VCaP (cell line): Measurements from ENCODE around the gene ZNF365.

Source experiments
- H3K27ac ChIP-seq: fragments of 450-650 bp; 2 replicates; pipeline ENCODE4 v1.5.1; 2017
- TF ChIP-seq, protein P1 (sequence below): fragments of 450-650 bp; conservative IDR thresholded peaks from 2 replicates; pipeline ENCODE4 v1.5.1; 2017; ENCODE audit warnings: mild to moderate bottlenecking, moderate library complexity

Gene ZNF365

GRCh38 chr10:62373995-62374861 lies at the start of gene ZNF365:
Gene ZNF365, plus strand, starts transcription at chr10:62374369. Its CDS starts 1,825 bp downstream, at chr10:62376194.
- H3K27ac ChIP-seq = 0 out of 2 replicates have a peak within 1 kb of the TSS, but pooled peaks have one; percentile 3

DNA sequence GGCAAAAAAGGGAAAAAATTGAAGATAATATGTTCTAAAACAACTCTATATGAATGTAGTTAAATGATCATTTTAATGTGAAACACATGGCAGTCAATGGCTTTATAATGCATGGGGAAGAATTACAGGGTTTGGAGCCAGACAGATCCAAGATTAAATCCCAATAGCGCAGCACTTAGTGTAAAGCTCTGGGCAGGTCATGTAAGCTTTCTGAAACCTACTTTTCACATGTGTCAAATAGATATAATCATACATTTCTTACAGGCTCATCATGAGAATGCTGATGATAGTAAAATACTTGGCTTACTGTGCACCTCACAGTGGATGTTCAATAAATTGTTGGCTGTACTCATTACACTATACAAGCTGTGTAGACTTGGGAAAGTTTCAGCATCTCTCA lies 48.0 kb upstream of the ZNF365 start:
- TF ChIP-seq, protein P1, sequence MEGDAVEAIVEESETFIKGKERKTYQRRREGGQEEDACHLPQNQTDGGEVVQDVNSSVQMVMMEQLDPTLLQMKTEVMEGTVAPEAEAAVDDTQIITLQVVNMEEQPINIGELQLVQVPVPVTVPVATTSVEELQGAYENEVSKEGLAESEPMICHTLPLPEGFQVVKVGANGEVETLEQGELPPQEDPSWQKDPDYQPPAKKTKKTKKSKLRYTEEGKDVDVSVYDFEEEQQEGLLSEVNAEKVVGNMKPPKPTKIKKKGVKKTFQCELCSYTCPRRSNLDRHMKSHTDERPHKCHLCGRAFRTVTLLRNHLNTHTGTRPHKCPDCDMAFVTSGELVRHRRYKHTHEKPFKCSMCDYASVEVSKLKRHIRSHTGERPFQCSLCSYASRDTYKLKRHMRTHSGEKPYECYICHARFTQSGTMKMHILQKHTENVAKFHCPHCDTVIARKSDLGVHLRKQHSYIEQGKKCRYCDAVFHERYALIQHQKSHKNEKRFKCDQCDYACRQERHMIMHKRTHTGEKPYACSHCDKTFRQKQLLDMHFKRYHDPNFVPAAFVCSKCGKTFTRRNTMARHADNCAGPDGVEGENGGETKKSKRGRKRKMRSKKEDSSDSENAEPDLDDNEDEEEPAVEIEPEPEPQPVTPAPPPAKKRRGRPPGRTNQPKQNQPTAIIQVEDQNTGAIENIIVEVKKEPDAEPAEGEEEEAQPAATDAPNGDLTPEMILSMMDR = no peak
- no peak overlapping the region for H3K27ac ChIP-seq

More at GRCh38 chr10:62373995-62374861, at the start of gene ZNF365:
- TF ChIP-seq, protein P1 = no peak

- TF ChIP-seq, protein P1 = no peak
Observed at GRCh38 chr10:62327885-62328284, 46.3 kb upstream of the ZNF365 start.

GRCh38 chr10:62330213-62330612 lies 44.0 kb upstream of the ZNF365 start:
- TF ChIP-seq, protein P1 = no peak
- H3K27ac ChIP-seq = no peak overlapping the region

More at GRCh38 chr10:62327885-62328284, 46.3 kb upstream of the ZNF365 start:
- H3K27ac ChIP-seq = no peak overlapping the region

- H3K27ac ChIP-seq = no peak overlapping the region
- TF ChIP-seq, protein P1 = no peak
Observed at GRCh38 chr10:62332406-62332805, 41.8 kb upstream of the ZNF365 start.

- H3K27ac ChIP-seq = no peak overlapping the region
- TF ChIP-seq, protein P1 = no peak
Observed at GRCh38 chr10:62333135-62333889, 40.9 kb upstream of the ZNF365 start.
